ENCODE results near the gene CNTNAP1.

GRCh38 chr17:42692489-42692888 is 10.2 kb downstream of the CNTNAP1 start:
- TF ChIP-seq CTCF (IDR thresholded peaks at IDR 0.05; ENCODE audit: low read length) (no peak), EZH2 (IDR thresholded peaks at IDR 0.05; ENCODE audit: borderline replicate concordance, low read length) (no peak)
